Gastroesophageal sphincter (tissue), 4 donors: ENCODE data around the gene HOXA1. TPM values are rescaled to one million over a fixed set of nuclear protein-coding genes. Genes with fewer than 3 reads are reported as not detected.

Source experiments
- ATAC-seq: fragments of 150-250 bp; one replicate; pipeline ENCODE4 v1.9.1; 2016; ENCODE audit warnings: mild to moderate bottlenecking, moderate library complexity
- H3K27ac ChIP-seq, 4 donors: fragments of 200-600 bp; sonication (generic) in 3 of 4; 1 replicate in 3 of 4; 2 replicates in 1 of 4; pipeline ENCODE4 v1.5.1; 2016 to 2019
- H3K27me3 ChIP-seq: fragments of 200-600 bp; sonication (generic); one replicate; pipeline ENCODE4 v1.5.1; 2019
- H3K36me3 ChIP-seq, 2 donors: fragments of 200-600 bp; sonication (generic); one replicate each; pipeline ENCODE4 v1.5.1; 2019; ENCODE audit warnings: control low read depth in 1 of 2
- H3K4me1 ChIP-seq, 3 donors: fragments of 200-600 bp; sonication (generic); 1 replicate in 2 of 3; 2 replicates in 1 of 3; pipeline ENCODE4 v1.5.1; 2016 to 2019; ENCODE audit warnings: control low read depth in 2 of 3
- H3K4me3 ChIP-seq, 2 donors: fragments of 200-600 bp; sonication (generic); one replicate each; pipeline ENCODE4 v1.5.1; 2019; ENCODE audit warnings: mild to moderate bottlenecking in 1 of 2, moderate library complexity in 1 of 2
- H3K9me3 ChIP-seq, 3 donors: fragments of 200-600 bp; sonication (generic); one replicate each; pipeline ENCODE4 v1.5.1; 2017 to 2019; ENCODE audit warnings: control low read depth in 2 of 3
- EP300 ChIP-seq: sonication (generic); formaldehyde crosslinking; IDR thresholded peaks from one replicate; pipeline ENCODE4 v1.6.1; 2017; ENCODE audit warnings: antibody characterized with exemption, mild to moderate bottlenecking
- POLR2A ChIP-seq, 2 donors: fragments of 450-650 bp; IDR thresholded peaks; one replicate each; pipeline ENCODE4 v1.6.1; 2017; ENCODE audit warnings: antibody characterized with exemption in 2 of 2, mild to moderate bottlenecking in 2 of 2, moderate library complexity in 1 of 2
- POLR2AphosphoS5 ChIP-seq: sonication (generic); formaldehyde crosslinking; IDR thresholded peaks from one replicate; pipeline ENCODE4 v1.6.1; 2017; ENCODE audit warnings: antibody characterized with exemption
- WGBS, 2 donors: methylation state at CpG; one replicate each; pipeline ENCODE4 v1.1.5; 2018; ENCODE audit warnings: low coverage in 1 of 2; 5-methylcytosine and 5-hydroxymethylcytosine counted together
- total RNA-seq, 4 donors: library from RNA; depleted of rRNA; stranded (reverse); fragments of >200 nt; gene quantifications; one replicate each; pipeline ENCODE4 v1.1.0, GENCODE V29; 2016
- TF ChIP-seq, protein P1 (sequence below), 4 experiments: fragments of 200-600 bp in 2 of 4; fragments of 450-650 bp in 2 of 4; sonication (generic) in 1 of 4; IDR thresholded peaks; one replicate each; pipeline ENCODE4 v1.5.1; 2017 to 2019; ENCODE audit warnings: antibody characterized with exemption in 4 of 4, mild to moderate bottlenecking in 2 of 4, moderate library complexity in 2 of 4

HOXA1 gene
- total RNA-seq, 4 donors from 2014 or later, result 0.23 to 2.3 (median 0.27) TPM; not detected in 1

DNA sequence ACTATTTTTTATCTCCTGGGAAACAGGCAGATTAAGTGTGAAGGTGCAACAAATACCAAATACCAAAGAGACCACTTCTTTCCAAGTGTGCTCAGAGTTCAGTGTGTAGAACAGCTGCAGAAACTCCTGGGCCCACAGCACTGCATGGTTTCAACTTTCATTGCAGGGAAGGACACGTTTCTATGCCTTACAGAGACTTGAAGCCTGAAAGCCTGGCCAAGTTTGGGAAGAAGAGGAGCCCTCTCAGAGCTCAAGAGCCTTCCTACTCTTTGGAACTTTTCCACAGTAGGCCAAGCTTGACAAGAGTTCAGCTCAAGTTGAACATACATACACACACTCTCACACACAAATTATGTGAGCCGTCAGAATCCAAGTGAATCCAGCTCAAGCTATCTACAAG lies 32.2 kb upstream of the HOXA1 start:
- Histone ChIP-seq H3K36me3 (no peaks in the 10 kb centered on the region), H3K4me3 (no peak overlapping the region), H3K27me3 (no peaks in the 10 kb centered on the region), H3K9me3 (no peaks in the 10 kb centered on the region), H3K27ac (peak overlapping the region; percentile 92 to 99 (median 98)), H3K4me1 (peaks cover 9 to 86% (median 29%) of the 10 kb centered on the region in 3 donors)
- ATAC-seq, result no peak
- no peak for TF ChIP-seq POLR2A (IDR thresholded peaks at IDR 0.05)
- TF ChIP-seq POLR2AphosphoS5, result peak; percentile 20
- 13 to 17% methylated on average over 2 of the region's 2 CpGs for WGBS, 2 donors

DNA sequence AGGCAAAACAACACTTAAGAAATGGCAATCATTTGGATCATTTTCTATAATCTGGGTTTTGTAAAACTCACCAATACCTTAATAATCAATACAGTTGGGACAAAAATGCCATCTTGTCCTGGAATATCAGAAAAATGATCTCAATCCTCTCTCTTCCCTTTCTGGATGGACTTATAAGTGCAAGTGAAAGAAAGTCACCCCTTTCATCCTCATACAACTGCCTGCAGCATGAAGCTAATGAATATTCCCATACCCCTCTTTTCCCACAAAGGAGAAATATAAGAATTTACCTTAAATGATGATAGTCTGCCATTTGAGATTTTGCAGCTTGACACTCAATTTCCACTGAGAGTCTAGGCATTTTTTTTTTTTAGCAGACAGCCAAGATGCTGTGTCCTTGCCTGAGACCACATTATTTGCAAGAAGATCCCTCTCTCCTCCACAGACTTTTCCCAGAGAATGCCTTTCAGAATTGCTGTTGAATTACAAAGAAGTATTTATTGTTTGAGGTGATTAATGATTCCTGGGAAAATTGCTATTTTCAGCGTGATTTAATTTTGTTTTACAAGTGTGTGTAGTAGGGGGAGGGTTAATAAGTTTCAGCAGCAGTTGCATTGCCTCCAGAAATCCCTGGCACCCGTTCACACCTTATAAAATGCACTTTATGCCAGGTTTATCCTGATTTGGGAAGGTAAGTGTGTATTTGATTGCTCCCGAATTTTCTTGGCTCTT lies 31.0 kb upstream of the HOXA1 start:
- Histone ChIP-seq H3K4me3 (no peak overlapping the region), H3K4me1 (peaks cover 8 to 79% (median 29%) of the 10 kb centered on the region in 3 donors), H3K27me3 (no peaks in the 10 kb centered on the region), H3K9me3 (no peaks in the 10 kb centered on the region), H3K36me3 (no peaks in the 10 kb centered on the region), H3K27ac (peak overlapping the region; percentile 92 to 99 (median 98))
- TF ChIP-seq, protein P1, sequence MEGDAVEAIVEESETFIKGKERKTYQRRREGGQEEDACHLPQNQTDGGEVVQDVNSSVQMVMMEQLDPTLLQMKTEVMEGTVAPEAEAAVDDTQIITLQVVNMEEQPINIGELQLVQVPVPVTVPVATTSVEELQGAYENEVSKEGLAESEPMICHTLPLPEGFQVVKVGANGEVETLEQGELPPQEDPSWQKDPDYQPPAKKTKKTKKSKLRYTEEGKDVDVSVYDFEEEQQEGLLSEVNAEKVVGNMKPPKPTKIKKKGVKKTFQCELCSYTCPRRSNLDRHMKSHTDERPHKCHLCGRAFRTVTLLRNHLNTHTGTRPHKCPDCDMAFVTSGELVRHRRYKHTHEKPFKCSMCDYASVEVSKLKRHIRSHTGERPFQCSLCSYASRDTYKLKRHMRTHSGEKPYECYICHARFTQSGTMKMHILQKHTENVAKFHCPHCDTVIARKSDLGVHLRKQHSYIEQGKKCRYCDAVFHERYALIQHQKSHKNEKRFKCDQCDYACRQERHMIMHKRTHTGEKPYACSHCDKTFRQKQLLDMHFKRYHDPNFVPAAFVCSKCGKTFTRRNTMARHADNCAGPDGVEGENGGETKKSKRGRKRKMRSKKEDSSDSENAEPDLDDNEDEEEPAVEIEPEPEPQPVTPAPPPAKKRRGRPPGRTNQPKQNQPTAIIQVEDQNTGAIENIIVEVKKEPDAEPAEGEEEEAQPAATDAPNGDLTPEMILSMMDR (IDR thresholded peaks at IDR 0.05), result no peak
- TF ChIP-seq POLR2AphosphoS5 (no peak), EP300 (no peak), POLR2A (IDR thresholded peaks at IDR 0.05) (no peak)
- no peak for ATAC-seq
- WGBS, 2 donors, result 6 to 24% methylated on average over 3 of the region's 3 CpGs

DNA sequence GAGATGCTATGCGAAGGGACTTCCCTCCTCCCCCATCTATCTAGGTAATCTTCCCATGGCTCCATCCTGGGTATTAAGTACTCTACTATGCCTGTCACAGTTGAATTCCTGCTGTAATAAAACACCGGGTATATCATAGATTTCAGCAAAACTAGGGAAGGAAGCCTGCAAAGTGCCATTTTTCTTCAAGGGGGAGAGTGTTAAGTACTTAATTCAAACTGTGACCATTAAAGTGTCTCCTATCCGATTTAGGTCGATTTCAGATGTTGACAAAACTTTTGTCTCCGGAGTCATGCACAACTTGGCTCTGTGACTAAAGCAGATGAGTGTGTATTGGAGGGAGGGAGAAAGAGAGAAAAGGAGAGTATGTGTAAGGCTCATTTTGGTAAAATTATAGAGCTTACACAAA lies 30.2 kb upstream of the HOXA1 start:
- no peaks in the 10 kb centered on the region for H3K9me3 ChIP-seq
- H3K27me3 ChIP-seq, result no peaks in the 10 kb centered on the region
- no peak for ATAC-seq
- TF ChIP-seq EP300 (no peak), POLR2AphosphoS5 (no peak), POLR2A (IDR thresholded peaks at IDR 0.05) (no peak)
- TF ChIP-seq, protein P1 (IDR thresholded peaks at IDR 0.05), result no peak
- no peak overlapping the region for H3K4me3 ChIP-seq
- WGBS, 2 donors, result 4 to 19% methylated on average over 5 of the region's 5 CpGs
- H3K27ac ChIP-seq, result peak overlapping the region; percentile 90 to 99 (median 98)
- H3K4me1 ChIP-seq, result peaks cover 5 to 77% (median 26%) of the 10 kb centered on the region in 3 donors
- no peaks in the 10 kb centered on the region for H3K36me3 ChIP-seq

DNA sequence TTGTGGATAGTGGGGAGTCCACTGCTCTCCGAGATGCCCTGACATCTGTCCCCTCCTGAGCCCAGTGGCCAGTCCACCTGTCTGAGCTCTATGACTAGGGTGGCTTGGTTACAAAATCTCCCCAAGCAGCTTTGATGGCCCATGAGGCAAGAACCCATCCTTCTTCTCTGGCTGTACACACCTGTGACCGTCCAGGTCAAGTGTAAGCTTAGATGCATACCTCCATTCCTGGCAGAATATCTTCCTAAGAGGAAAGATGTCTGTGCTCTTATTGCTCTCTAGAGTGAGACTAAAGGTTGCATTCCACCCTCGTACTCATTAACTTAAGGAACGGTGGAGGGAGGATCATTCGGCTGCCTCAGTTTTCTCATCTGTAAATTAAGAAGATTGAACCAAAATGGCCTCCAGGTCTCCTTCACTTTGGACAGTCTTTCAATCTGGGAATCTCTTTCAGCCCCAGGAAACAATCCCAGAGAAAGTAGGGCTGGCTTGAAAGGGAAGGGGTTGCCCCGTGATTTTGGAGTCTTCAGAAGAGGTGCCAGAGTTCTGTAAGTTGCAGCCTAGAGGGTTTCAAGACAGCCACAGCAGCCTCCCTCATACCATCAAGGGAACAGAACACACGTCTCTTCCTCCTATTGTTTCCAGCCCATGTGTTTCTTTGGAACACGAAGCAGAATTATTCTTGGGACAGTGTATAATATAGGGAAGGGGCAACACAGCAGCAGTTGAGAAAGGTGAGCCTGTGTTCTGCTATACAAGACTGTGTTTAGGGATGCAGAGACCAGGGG lies 29.3 kb upstream of the HOXA1 start:
- no peak for ATAC-seq
- Histone ChIP-seq H3K27ac (peak overlapping the region; percentile 90 to 99 (median 98)), H3K9me3 (no peaks in the 10 kb centered on the region), H3K27me3 (no peaks in the 10 kb centered on the region), H3K4me3 (peak overlapping the region in 1 of 2 donors; percentile 54), H3K36me3 (no peaks in the 10 kb centered on the region), H3K4me1 (peaks cover 5 to 86% (median 28%) of the 10 kb centered on the region in 3 donors)
- TF ChIP-seq POLR2A (IDR thresholded peaks at IDR 0.05) (no peak), POLR2AphosphoS5 (no peak), EP300 (no peak)
- TF ChIP-seq, protein P1 (IDR thresholded peaks at IDR 0.05), result no peak
- WGBS, 2 donors, result 43 to 45% methylated on average over 4 to 6 of the region's 8 CpGs

DNA sequence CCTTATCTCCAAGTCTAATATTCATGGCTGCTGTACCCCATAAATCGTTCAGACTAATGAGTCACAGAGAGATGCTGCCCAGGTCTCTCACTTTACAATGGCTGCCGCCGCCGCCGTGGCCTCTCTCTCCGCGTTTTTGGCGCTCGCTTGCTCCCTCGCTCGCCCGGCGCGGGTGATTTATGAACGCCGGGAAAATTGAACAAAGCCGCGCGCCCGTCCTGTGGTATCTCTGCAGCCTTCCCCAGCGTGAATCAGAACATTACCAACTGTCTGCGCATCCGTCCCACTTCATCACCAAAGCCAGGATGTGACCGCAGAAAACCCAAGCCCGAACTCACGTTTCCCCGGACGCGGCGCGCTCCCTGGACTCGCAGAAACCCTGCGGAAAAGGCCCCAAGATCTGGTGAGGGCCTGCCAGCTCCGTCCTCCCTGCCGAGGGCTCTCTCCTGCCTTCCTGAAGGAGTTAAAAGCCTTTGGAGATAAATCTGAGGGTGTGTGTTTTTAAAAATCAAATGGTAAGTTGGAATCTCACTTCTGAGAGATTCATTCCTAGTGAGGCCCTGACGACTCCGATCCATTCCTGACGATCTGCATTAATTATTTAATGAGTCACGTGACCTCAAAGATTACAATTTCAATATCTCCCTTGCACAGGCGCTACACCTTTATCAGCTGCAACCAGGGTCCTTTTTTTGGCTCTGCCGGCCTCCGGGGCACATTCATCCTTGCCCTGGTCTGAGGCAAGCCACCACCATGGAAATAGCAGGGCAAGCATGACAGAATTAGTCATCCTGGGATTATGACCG lies 28.5 kb upstream of the HOXA1 start:
- 10 to 24% methylated on average over 6 to 13 of the region's 43 CpGs for WGBS, 2 donors
- H3K4me3 ChIP-seq, result peak overlapping the region; percentile 50 to 54
- no peaks in the 10 kb centered on the region for H3K27me3 ChIP-seq
- H3K4me1 ChIP-seq, result peaks cover 5 to 89% (median 35%) of the 10 kb centered on the region in 3 donors
- no peaks in the 10 kb centered on the region for H3K9me3 ChIP-seq
- no peaks in the 10 kb centered on the region for H3K36me3 ChIP-seq
- ATAC-seq, result peak; percentile 41
- H3K27ac ChIP-seq, result peak overlapping the region; percentile 90 to 99 (median 98)
- TF ChIP-seq EP300, result no peak
- peak in 1 of 2 donors; percentile 21 for TF ChIP-seq POLR2A (IDR thresholded peaks at IDR 0.05)
- TF ChIP-seq POLR2AphosphoS5, result peak; percentile 72
- TF ChIP-seq, protein P1 (IDR thresholded peaks at IDR 0.05), result no peak
